GM12891 (cell line): ENCODE data around the gene PCDHA9.

Source experiments
- PAX5 ChIP-seq: IDR thresholded peaks from 2 replicates; pipeline ENCODE4 v1.6.1; 2011; ENCODE audit warnings: low read length, moderate library complexity, mild to moderate bottlenecking; ENCODE audit not compliant: insufficient read depth, severe bottlenecking
- POLR2A ChIP-seq: IDR thresholded peaks from 2 replicates; pipeline ENCODE4 v1.6.1; 2011; ENCODE audit warnings: low read depth, low read length, control low read depth
- POLR2AphosphoS5 ChIP-seq: IDR thresholded peaks from 2 replicates; pipeline ENCODE4 v1.6.1; 2011; ENCODE audit warnings: low read depth, low read length, control low read depth
- TAF1 ChIP-seq: IDR thresholded peaks from 2 replicates; pipeline ENCODE4 v1.6.1; 2011; ENCODE audit warnings: low read depth, low read length, control low read depth

GRCh38 chr5:140842798-140843733 is 5.1 kb upstream of the PCDHA9 start:
- TF ChIP-seq POLR2A (no peak), TAF1 (no peak), POLR2AphosphoS5 (no peak), PAX5 (no peak)
